ENCODE results near the gene TMEM238L.

The TMEM238L gene

DNA sequence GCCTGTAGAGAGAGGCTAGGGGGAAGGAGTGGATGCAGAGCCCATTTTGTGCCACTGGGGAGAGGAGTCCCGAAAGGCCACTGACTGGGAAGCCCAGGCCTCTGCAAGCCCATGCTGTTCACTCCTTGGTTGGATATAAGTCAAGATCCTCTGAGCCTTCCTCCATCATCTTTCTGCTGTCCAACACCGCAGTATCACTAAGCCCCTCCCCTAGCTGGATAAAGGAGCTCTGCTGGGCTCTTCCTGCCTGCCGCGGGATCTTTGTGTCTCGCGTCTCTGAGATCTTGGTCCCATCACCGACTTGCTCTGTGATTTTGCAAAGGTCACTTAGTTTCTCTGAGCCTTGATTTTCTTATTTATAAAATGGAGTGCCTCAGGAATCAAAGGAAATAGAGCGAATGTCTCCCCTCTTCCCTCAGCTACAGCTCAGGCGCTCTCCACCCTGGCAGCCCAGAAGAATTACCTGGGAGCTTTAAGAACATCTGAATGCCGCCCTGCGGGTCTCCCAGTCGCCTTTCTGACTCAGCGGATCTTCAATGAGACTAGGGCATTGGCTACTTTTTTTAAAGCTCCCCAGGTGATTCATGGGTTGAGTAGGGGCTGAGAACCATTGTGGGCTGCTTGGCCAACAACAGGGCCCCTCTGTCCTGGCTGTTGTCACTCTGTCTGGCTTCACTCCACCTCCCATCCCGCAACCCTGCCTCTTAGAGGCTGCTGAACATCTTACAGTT lies 48.9 kb downstream of the TMEM238L start:
- FAIRE-seq (no peak), DNase-seq (ENCODE audit: insufficient read length, low spot score) (no peak)
- no peak for TF ChIP-seq POLR2A (IDR thresholded peaks at IDR 0.05; ENCODE audit: low read depth, low read length)
- TF ChIP-seq PAX5 (IDR thresholded peaks at IDR 0.05; ENCODE audit: insufficient read depth, low read length, severe bottlenecking), result no peak
- no peak for TF ChIP-seq TAF1 (IDR thresholded peaks at IDR 0.05; ENCODE audit: low read depth, low read length)

DNA sequence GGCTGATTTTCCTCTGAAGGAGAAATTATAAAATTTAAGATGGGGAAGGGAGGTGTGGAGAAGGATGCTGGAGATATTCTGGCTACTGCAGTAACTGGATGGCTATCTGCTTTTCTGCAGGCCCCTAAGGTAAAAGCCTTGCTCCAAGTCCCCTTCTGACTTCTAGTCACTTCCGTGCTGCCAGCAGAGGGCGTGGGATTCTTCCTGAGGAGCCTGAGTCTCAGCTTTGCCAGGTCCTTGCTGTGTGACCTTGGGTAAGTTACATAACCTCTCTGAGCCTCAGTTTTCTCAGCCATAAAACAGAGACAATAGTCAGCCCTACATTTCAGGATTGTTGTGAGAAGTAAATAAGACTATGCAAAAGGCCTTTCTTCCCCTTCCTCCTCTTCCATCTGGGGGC lies 49.8 kb downstream of the TMEM238L start:
- FAIRE-seq (no peak), DNase-seq (ENCODE audit: insufficient read length, low spot score) (peak; percentile 29)
- TF ChIP-seq POLR2AphosphoS5 (IDR thresholded peaks at IDR 0.05; ENCODE audit: low read depth, low read length), result no peak
- TF ChIP-seq POU2F2 (IDR thresholded peaks at IDR 0.05; ENCODE audit: low read depth, low read length), result no peak
- no peak for TF ChIP-seq POLR2A (IDR thresholded peaks at IDR 0.05; ENCODE audit: low read depth, low read length)
- TF ChIP-seq TAF1 (IDR thresholded peaks at IDR 0.05; ENCODE audit: low read depth, low read length), result no peak
- no peak for TF ChIP-seq PAX5 (IDR thresholded peaks at IDR 0.05; ENCODE audit: insufficient read depth, low read length, severe bottlenecking)
- TF ChIP-seq SPI1 (IDR thresholded peaks at IDR 0.05; ENCODE audit: low read depth, low read length), result no peak

DNA sequence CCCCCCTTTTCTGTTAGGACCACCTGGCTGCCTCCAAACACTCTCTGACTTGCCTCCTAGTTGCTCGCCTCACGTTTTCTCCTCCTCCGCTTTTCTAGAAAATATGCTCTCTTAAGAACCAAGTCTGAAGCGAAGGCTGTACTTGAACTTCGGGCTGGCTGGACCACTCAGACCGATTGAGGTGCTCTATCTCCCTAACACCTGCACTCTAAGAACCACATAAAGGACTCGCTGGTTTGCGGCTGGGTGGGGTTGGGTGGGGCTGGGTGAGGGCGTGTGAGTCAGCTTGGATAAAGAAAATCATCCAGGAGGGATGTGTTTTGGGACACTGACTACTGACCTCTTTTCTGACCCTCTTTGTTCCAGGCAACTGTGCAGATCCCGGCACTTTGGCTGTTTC lies 51.2 kb downstream of the TMEM238L start:
- FAIRE-seq (no peak), DNase-seq (ENCODE audit: insufficient read length, low spot score) (no peak)
- TF ChIP-seq POLR2AphosphoS5 (IDR thresholded peaks at IDR 0.05; ENCODE audit: low read depth, low read length), result no peak

DNA sequence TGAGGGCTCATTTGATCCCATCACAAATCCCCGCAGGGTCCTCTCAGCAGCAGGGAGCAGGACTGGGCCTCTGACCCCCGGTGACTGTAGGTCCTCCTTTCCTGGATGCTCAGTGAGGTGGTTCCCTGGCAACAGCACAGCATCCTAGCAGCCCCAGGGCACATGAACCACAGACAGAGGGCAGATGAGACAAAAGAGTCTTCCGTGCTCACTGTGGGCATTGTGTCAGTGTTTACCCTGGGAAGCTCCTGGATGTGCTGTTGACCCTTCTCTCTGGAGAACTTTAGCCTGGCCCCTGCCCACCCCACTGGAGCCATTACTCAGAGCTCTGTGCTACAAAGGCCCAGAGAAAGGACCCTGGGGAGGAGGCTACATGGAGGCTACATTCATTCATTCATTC lies 52.3 kb downstream of the TMEM238L start:
- FAIRE-seq, result no peak
- DNase-seq (ENCODE audit: insufficient read length, low spot score), result no peak
- no peak for TF ChIP-seq TAF1 (IDR thresholded peaks at IDR 0.05; ENCODE audit: low read depth, low read length)
- TF ChIP-seq POU2F2 (IDR thresholded peaks at IDR 0.05; ENCODE audit: low read depth, low read length), result no peak
- no peak for TF ChIP-seq SPI1 (IDR thresholded peaks at IDR 0.05; ENCODE audit: low read depth, low read length)
- TF ChIP-seq PAX5 (IDR thresholded peaks at IDR 0.05; ENCODE audit: insufficient read depth, low read length, severe bottlenecking), result no peak
- TF ChIP-seq POLR2A (IDR thresholded peaks at IDR 0.05; ENCODE audit: low read depth, low read length), result no peak
- TF ChIP-seq POLR2AphosphoS5 (IDR thresholded peaks at IDR 0.05; ENCODE audit: low read depth, low read length), result no peak

DNA sequence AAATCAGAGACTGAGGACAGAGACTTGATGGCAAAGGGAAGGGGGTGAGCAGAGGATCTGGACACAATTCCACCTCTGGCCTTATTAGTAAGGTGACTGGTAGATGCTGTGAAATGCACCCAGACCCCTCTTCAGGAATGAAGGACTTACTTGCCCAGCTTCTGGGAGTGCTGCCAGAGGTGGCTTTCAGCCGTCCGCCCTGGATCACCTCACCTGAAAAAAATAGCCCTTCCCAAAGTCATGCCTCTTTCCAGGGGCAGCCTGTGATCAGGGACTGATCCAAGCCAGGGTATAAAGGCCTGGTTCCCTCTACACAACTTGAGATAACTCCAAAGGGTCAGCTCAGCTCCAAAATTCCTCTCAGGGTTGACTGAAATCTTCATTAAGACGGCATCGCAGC lies 53.7 kb downstream of the TMEM238L start:
- DNase-seq (ENCODE audit: insufficient read length, low spot score), result no peak
- FAIRE-seq, result no peak
- no peak for TF ChIP-seq SPI1 (IDR thresholded peaks at IDR 0.05; ENCODE audit: low read depth, low read length)
- no peak for TF ChIP-seq POLR2AphosphoS5 (IDR thresholded peaks at IDR 0.05; ENCODE audit: low read depth, low read length)
- TF ChIP-seq TAF1 (IDR thresholded peaks at IDR 0.05; ENCODE audit: low read depth, low read length), result no peak
- TF ChIP-seq POU2F2 (IDR thresholded peaks at IDR 0.05; ENCODE audit: low read depth, low read length), result no peak
- no peak for TF ChIP-seq PAX5 (IDR thresholded peaks at IDR 0.05; ENCODE audit: insufficient read depth, low read length, severe bottlenecking)
- TF ChIP-seq POLR2A (IDR thresholded peaks at IDR 0.05; ENCODE audit: low read depth, low read length), result no peak

DNA sequence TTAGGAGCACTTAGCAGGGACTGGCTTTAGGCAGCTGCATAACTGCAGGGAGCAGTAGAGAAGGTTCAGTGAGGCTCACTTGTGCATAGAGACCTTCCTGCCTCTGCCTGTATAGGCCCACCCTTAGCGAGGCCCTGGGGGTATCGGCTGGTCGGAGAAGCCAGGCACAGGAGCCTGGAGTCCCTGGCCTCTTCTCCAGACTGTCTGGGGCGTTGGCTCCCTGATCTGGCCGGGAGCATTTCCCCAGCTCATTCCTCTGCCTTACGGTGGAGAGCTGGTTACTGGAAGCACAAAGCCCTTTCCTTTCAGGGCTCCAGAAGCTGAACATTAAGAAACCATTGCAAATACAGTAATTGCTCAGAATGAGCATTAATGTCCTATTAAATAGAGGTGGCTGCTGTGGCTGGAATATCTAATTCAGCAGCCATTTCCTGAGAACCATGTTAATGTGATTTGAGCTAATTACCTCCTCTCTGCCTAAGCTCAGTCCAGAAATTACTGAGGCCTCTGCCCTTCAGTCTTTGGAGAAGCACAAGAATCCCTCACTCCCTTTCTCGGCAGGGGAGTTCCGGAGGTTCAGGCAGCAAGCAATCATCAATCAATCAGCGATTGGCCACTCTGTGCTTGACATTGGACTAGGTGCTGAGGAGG lies 55.2 kb downstream of the TMEM238L start:
- FAIRE-seq (no peak), DNase-seq (ENCODE audit: insufficient read length, low spot score) (no peak)
- TF ChIP-seq TAF1 (IDR thresholded peaks at IDR 0.05; ENCODE audit: low read depth, low read length) (no peak), POLR2AphosphoS5 (IDR thresholded peaks at IDR 0.05; ENCODE audit: low read depth, low read length) (no peak), SPI1 (IDR thresholded peaks at IDR 0.05; ENCODE audit: low read depth, low read length) (no peak), PAX5 (IDR thresholded peaks at IDR 0.05; ENCODE audit: insufficient read depth, low read length, severe bottlenecking) (no peak), POLR2A (IDR thresholded peaks at IDR 0.05; ENCODE audit: low read depth, low read length) (no peak), POU2F2 (IDR thresholded peaks at IDR 0.05; ENCODE audit: low read depth, low read length) (no peak)

DNA sequence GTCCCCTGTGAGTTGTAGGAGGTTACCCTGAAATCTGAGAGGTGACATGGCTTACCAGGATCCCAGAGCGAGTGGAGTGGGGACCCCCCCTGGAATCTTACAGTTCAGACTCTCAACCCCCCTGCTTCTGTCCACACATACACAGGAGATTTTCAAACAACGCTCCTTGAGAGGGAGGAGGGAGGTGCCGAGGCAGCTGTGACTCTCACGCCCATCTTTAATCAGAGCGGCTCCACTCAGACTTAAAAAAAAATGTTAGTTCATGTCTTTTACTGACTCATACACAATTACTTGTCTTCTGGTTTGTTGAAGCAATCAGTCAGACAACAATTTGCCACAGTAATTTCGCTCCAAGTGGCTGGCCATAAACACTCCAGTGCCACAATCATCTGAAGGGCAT lies 58.7 kb downstream of the TMEM238L start:
- TF ChIP-seq POLR2A (IDR thresholded peaks at IDR 0.05; ENCODE audit: low read depth, low read length), result no peak
- no peak for TF ChIP-seq POU2F2 (IDR thresholded peaks at IDR 0.05; ENCODE audit: low read depth, low read length)
- no peak for TF ChIP-seq TAF1 (IDR thresholded peaks at IDR 0.05; ENCODE audit: low read depth, low read length)
- no peak for TF ChIP-seq SPI1 (IDR thresholded peaks at IDR 0.05; ENCODE audit: low read depth, low read length)
- TF ChIP-seq POLR2AphosphoS5 (IDR thresholded peaks at IDR 0.05; ENCODE audit: low read depth, low read length), result no peak
- no peak for TF ChIP-seq PAX5 (IDR thresholded peaks at IDR 0.05; ENCODE audit: insufficient read depth, low read length, severe bottlenecking)

More for the DNA sequence above, 58.7 kb downstream of the TMEM238L start:
- DNase-seq (ENCODE audit: insufficient read length, low spot score), result no peak
- no peak for FAIRE-seq

All from GM12891 (cell line).